Ishikawa (cell line): ENCODE measurements around the gene FGF11.

Experiments
- CEBPB ChIP-seq: IDR thresholded peaks from 2 replicates; pipeline ENCODE4 v1.6.1; 2012
- EP300 ChIP-seq: IDR thresholded peaks from 2 replicates; pipeline ENCODE4 v1.6.1; 2012; ENCODE audit warnings: borderline replicate concordance
- FOXM1 ChIP-seq: IDR thresholded peaks from 2 replicates; pipeline ENCODE4 v1.6.1; 2012; ENCODE audit warnings: low read depth, borderline replicate concordance
- MAX ChIP-seq: IDR thresholded peaks from 2 replicates; pipeline ENCODE4 v1.6.1; 2012
- NFIC ChIP-seq: IDR thresholded peaks from 2 replicates; pipeline ENCODE4 v1.6.1; 2012
- RAD21 ChIP-seq: IDR thresholded peaks from 2 replicates; pipeline ENCODE4 v1.6.1; 2012; ENCODE audit warnings: low read depth
- REST ChIP-seq: IDR thresholded peaks from 2 replicates; pipeline ENCODE4 v1.6.1; 2012; ENCODE audit warnings: low read depth, mild to moderate bottlenecking
- TAF1 ChIP-seq: IDR thresholded peaks from 2 replicates; pipeline ENCODE4 v1.6.1; 2012; ENCODE audit warnings: low read depth, mild to moderate bottlenecking
- TCF12 ChIP-seq: IDR thresholded peaks from 2 replicates; pipeline ENCODE4 v1.6.1; 2012; ENCODE audit warnings: low read depth
- TEAD4 ChIP-seq: IDR thresholded peaks from 2 replicates; pipeline ENCODE4 v1.6.1; 2012
- YY1 ChIP-seq: IDR thresholded peaks from 2 replicates; pipeline ENCODE4 v1.6.1; 2012; ENCODE audit warnings: low read depth

GRCh38 chr17:7407082-7407481, 32.2 kb upstream of the FGF11 start:
- TF ChIP-seq RAD21 (no peak), TEAD4 (no peak), YY1 (no peak), TAF1 (no peak), EP300 (no peak), NFIC (no peak), TCF12 (no peak), CEBPB (no peak), MAX (no peak), FOXM1 (no peak), REST (no peak)
